Stimulated activated CD4-positive, alpha-beta T cell treated with anti-CD3 and anti-CD28 coated beads, Interleukin-1b, Interleukin-23, amount 100 ng/mL, for 24 hours (primary cell): ENCODE results near the gene ARHGAP15.

Experiments
- DNase-seq, 4 experiments: peaks; one replicate each; pipeline ENCODE4 v3.0.0-alpha.2; 2020; ENCODE audit warnings: low read depth in 4 of 4, low spot score in 1 of 4

ARHGAP15 gene

GRCh38 chr2:143261986-143262385, 132.8 kb downstream of the ARHGAP15 start:
- DNase-seq: peak in 2 of 4 experiments; percentile 21 to 24

- DNase-seq: no peak
These were observed 133.2 kb downstream of the ARHGAP15 start for GRCh38 chr2:143262389-143262788.

- DNase-seq: no peak
These were observed 133.9 kb downstream of the ARHGAP15 start for GRCh38 chr2:143263066-143263625.

GRCh38 chr2:143264851-143265250, 135.6 kb downstream of the ARHGAP15 start:
- DNase-seq: no peak

- DNase-seq: no peak
These were observed 150.5 kb downstream of the ARHGAP15 start for GRCh38 chr2:143279672-143280071.

GRCh38 chr2:143280097-143280757, 151.0 kb downstream of the ARHGAP15 start:
- DNase-seq: no peak

- no peak for DNase-seq
These were observed 153.5 kb downstream of the ARHGAP15 start for GRCh38 chr2:143282684-143283083.

GRCh38 chr2:143284087-143284675, 155.0 kb downstream of the ARHGAP15 start:
- DNase-seq: no peak

- DNase-seq: no peak
These were observed 159.8 kb downstream of the ARHGAP15 start for GRCh38 chr2:143289025-143289424.

GRCh38 chr2:143290221-143290620, 161.0 kb downstream of the ARHGAP15 start:
- DNase-seq: no peak

GRCh38 chr2:143294068-143294467, 164.8 kb downstream of the ARHGAP15 start:
- no peak for DNase-seq

GRCh38 chr2:143296089-143296488, 166.9 kb downstream of the ARHGAP15 start:
- DNase-seq: no peak

GRCh38 chr2:143297182-143297581, 168.0 kb downstream of the ARHGAP15 start:
- DNase-seq: no peak

GRCh38 chr2:143300536-143300935, 171.3 kb downstream of the ARHGAP15 start:
- no peak for DNase-seq

- DNase-seq: no peak
These were observed 182.2 kb downstream of the ARHGAP15 start for GRCh38 chr2:143311426-143311825.

- no peak for DNase-seq
These were observed 183.2 kb downstream of the ARHGAP15 start for GRCh38 chr2:143312441-143312840.

- no peak for DNase-seq
These were observed 184.6 kb downstream of the ARHGAP15 start for GRCh38 chr2:143313861-143314260.

- DNase-seq: no peak
These were observed 192.8 kb downstream of the ARHGAP15 start for GRCh38 chr2:143321994-143322393.

GRCh38 chr2:143329288-143329687, 200.1 kb downstream of the ARHGAP15 start:
- no peak for DNase-seq

- DNase-seq: no peak
These were observed 204.1 kb downstream of the ARHGAP15 start for GRCh38 chr2:143333168-143333791.

GRCh38 chr2:143333847-143334246, 204.6 kb downstream of the ARHGAP15 start:
- DNase-seq: no peak

GRCh38 chr2:143334837-143335236, 205.6 kb downstream of the ARHGAP15 start:
- no peak for DNase-seq
